Parathyroid adenoma (tissue), 2 donors: Measurements from ENCODE around the gene GRIA4.

Source experiments
- H2AFZ ChIP-seq: fragments of 300-600 bp; sonication (generic); one replicate; pipeline ENCODE4 v1.7.0; 2017; ENCODE audit warnings: antibody characterized with exemption, mild to moderate bottlenecking
- H3K27ac ChIP-seq: fragments of 300-600 bp; sonication (generic); one replicate; pipeline ENCODE4 v1.7.0; 2017
- H3K27me3 ChIP-seq: fragments of 300-600 bp; sonication (generic); one replicate; pipeline ENCODE4 v1.7.0; 2017; ENCODE audit warnings: low read length; ENCODE audit not compliant: control insufficient read depth, insufficient read depth
- H3K36me3 ChIP-seq: fragments of 300-600 bp; sonication (generic); one replicate; pipeline ENCODE4 v1.7.0; 2017; ENCODE audit warnings: low read length; ENCODE audit not compliant: control insufficient read depth, insufficient read depth
- H3K4me1 ChIP-seq: fragments of 300-600 bp; sonication (generic); one replicate; pipeline ENCODE4 v1.7.0; 2017; ENCODE audit warnings: control low read depth
- H3K4me2 ChIP-seq: fragments of 300-600 bp; sonication (generic); one replicate; pipeline ENCODE4 v1.7.0; 2017; ENCODE audit warnings: low read length
- H3K4me3 ChIP-seq: fragments of 300-600 bp; sonication (generic); one replicate; pipeline ENCODE4 v1.7.0; 2017; ENCODE audit warnings: low read depth, low read length
- H3K79me2 ChIP-seq: fragments of 300-600 bp; sonication (generic); one replicate; pipeline ENCODE4 v1.7.0; 2017; ENCODE audit warnings: control low read depth
- H3K9ac ChIP-seq: fragments of 300-600 bp; sonication (generic); one replicate; pipeline ENCODE4 v1.7.0; 2017; ENCODE audit warnings: mild to moderate bottlenecking
- H3K9me3 ChIP-seq: fragments of 300-600 bp; sonication (generic); one replicate; pipeline ENCODE4 v1.7.0; 2017; ENCODE audit warnings: low read length; ENCODE audit not compliant: control insufficient read depth
- TF ChIP-seq, protein P1 (sequence below): fragments of 300-600 bp; sonication (generic); IDR thresholded peaks from one replicate; pipeline ENCODE4 v1.7.0; 2017; ENCODE audit warnings: antibody characterized with exemption, mild to moderate bottlenecking
- donor health status: primary hyperparathyroidism.

GRIA4 gene

DNA sequence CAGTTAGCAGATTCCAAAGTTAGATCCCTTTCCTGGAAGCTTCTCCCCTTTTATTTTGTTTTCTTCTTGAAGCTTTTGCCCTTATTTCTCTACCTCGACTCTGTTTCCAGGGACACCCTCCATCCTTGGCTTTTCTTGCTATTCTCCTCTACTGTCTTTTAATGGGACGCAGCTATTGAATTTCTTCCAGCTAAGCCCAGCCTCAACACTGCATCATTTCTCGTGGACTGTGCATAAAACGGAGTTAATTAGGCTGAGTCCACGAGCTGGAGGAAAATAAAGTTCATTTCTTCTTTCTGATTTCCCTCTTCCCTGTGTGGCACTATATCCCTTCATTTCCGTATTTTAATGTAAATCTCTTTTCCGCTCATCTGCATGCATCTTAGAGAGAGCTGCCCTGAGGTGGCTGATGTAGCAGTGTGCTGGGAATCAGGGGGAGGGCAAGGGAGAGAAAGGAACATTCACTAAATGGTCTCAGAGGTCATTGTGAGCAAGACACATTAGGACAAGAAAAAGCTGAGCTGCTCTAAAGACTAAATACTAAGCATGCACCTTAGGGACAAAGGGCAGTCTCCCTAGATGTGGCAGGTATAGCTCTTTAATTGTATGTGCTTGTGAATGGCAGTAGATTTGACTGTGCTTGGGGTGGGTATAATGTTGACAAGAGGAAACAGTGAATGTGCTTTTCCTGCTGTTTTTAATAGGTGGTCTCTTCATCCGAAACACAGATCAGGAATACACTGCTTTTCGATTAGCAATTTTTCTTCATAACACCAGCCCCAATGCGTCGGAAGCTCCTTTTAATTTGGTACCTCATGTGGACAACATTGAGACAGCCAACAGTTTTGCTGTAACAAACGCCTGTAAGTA is 1.9 kb downstream of the GRIA4 start:
- TF ChIP-seq, protein P1, sequence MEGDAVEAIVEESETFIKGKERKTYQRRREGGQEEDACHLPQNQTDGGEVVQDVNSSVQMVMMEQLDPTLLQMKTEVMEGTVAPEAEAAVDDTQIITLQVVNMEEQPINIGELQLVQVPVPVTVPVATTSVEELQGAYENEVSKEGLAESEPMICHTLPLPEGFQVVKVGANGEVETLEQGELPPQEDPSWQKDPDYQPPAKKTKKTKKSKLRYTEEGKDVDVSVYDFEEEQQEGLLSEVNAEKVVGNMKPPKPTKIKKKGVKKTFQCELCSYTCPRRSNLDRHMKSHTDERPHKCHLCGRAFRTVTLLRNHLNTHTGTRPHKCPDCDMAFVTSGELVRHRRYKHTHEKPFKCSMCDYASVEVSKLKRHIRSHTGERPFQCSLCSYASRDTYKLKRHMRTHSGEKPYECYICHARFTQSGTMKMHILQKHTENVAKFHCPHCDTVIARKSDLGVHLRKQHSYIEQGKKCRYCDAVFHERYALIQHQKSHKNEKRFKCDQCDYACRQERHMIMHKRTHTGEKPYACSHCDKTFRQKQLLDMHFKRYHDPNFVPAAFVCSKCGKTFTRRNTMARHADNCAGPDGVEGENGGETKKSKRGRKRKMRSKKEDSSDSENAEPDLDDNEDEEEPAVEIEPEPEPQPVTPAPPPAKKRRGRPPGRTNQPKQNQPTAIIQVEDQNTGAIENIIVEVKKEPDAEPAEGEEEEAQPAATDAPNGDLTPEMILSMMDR: no peak
- H3K9me3 ChIP-seq: no peaks in the 10 kb centered on the region
- no peak overlapping the region for H3K4me2 ChIP-seq
- no peak overlapping the region for H3K4me3 ChIP-seq
- H3K9ac ChIP-seq: no peak overlapping the region
- no peaks in the 10 kb centered on the region for H3K4me1 ChIP-seq
- H3K27me3 ChIP-seq: no peaks in the 10 kb centered on the region
- no peak overlapping the region for H2AFZ ChIP-seq
- no peaks in the 10 kb centered on the region for H3K79me2 ChIP-seq
- no peaks in the 10 kb centered on the region for H3K36me3 ChIP-seq
- no peak overlapping the region for H3K27ac ChIP-seq

GRCh38 chr11:105612771-105613170 is 2.9 kb downstream of the GRIA4 start:
- Histone ChIP-seq H3K9ac (no peak overlapping the region), H3K4me1 (no peaks in the 10 kb centered on the region), H2AFZ (no peak overlapping the region), H3K27ac (no peak overlapping the region), H3K4me2 (no peak overlapping the region), H3K36me3 (no peaks in the 10 kb centered on the region), H3K27me3 (no peaks in the 10 kb centered on the region), H3K79me2 (no peaks in the 10 kb centered on the region), H3K9me3 (no peaks in the 10 kb centered on the region), H3K4me3 (no peak overlapping the region)
- TF ChIP-seq, protein P1: no peak

- H3K9me3 ChIP-seq: no peaks in the 10 kb centered on the region
- no peaks in the 10 kb centered on the region for H3K79me2 ChIP-seq
- H3K4me1 ChIP-seq: no peaks in the 10 kb centered on the region
- H3K27me3 ChIP-seq: no peaks in the 10 kb centered on the region
- no peak overlapping the region for H3K27ac ChIP-seq
- no peak overlapping the region for H2AFZ ChIP-seq
- no peak overlapping the region for H3K9ac ChIP-seq
- H3K4me2 ChIP-seq: no peak overlapping the region
- H3K36me3 ChIP-seq: no peaks in the 10 kb centered on the region
- no peak overlapping the region for H3K4me3 ChIP-seq
- TF ChIP-seq, protein P1: no peak
These were observed 3.3 kb downstream of the GRIA4 start for GRCh38 chr11:105613183-105613582.

DNA sequence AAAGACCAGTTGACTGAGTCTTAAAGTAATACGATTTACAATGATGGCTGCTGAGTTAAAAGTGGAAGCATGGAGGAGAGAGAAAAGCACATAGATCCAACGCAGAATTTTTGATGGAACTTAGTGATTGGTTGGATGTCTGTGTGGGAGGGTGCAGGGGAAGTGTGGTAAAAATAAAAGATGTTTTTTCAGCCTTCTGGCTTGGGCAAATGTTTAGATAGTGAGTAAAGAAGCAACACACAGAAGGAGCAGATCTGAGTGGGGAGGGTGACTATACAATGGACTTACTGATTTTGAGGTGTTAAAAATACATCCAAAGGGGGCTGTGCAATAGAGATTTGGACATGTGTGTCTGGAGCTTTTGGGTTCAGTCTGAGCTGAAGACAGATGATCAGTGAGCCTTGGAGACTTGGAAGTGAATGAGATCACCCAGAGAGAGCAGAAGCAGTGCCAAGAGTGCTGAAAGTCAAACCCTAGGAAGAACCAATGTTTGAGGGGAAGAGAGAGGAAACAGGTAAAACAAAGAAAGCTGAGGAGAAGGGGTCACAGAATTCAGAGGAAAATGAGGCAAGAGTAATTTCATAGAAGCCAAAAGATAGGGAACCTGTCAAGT is 8.6 kb downstream of the GRIA4 start:
- H3K4me1 ChIP-seq: no peaks in the 10 kb centered on the region
- TF ChIP-seq, protein P1: no peak
- no peak overlapping the region for H3K27ac ChIP-seq

More for the DNA sequence above, 8.6 kb downstream of the GRIA4 start:
- Histone ChIP-seq H3K9me3 (no peaks in the 10 kb centered on the region), H3K4me3 (no peak overlapping the region), H3K4me2 (no peak overlapping the region), H3K36me3 (no peaks in the 10 kb centered on the region), H3K9ac (no peak overlapping the region), H3K27me3 (no peaks in the 10 kb centered on the region), H2AFZ (no peak overlapping the region), H3K79me2 (no peaks in the 10 kb centered on the region)
